Activated CD8-positive, alpha-beta T cell treated with anti-CD3 and anti-CD28 coated beads for 36 hours (primary cell): ENCODE results near the gene MED26. TPM values are rescaled to one million over a fixed set of nuclear protein-coding genes. Genes with fewer than 3 reads are reported as not detected.
A peak's percentile ranks its signal among the peaks of the same experiment; 100 is the strongest.

Experiments
- ATAC-seq: fragments of 200-7000 bp; cut with Tn5 transposase; one replicate; pipeline ENCODE4 v1.10.0; 2021; ENCODE audit warnings: mild to moderate bottlenecking, moderate library complexity
- CTCF ChIA-PET: fragments of 350-600 bp; sonication (Branson Sonifier 250); formaldehyde crosslinking; loops from one replicate; lab custom pipeline; 2021; ENCODE audit warnings: antibody characterized with exemption; lab: Charles Lee
- POLR2A ChIA-PET: fragments of 350-600 bp; sonication (Branson Sonifier 250); formaldehyde crosslinking; loops from one replicate; lab custom pipeline; 2021; ENCODE audit warnings: antibody characterized with exemption; lab: Charles Lee
- DNase-seq: peaks from one replicate; pipeline ENCODE4 v3.0.0-alpha.2; 2020
- H3K27ac Mint-ChIP-seq: one replicate; pipeline ENCODE4 v1.8.0; 2021; ENCODE audit warnings: mild to moderate bottlenecking, mixed read lengths
- H3K27me3 Mint-ChIP-seq: one replicate; pipeline ENCODE4 v1.8.0; 2021; ENCODE audit warnings: mixed read lengths
- H3K36me3 Mint-ChIP-seq: one replicate; pipeline ENCODE4 v1.8.0; 2021; ENCODE audit warnings: low read depth, mixed read lengths
- H3K4me1 Mint-ChIP-seq: one replicate; pipeline ENCODE4 v1.8.0; 2021; ENCODE audit warnings: low read depth, mixed read lengths
- H3K4me3 Mint-ChIP-seq: one replicate; pipeline ENCODE4 v1.8.0; 2021; ENCODE audit warnings: mild to moderate bottlenecking, moderate library complexity, mixed read lengths
- H3K9me3 Mint-ChIP-seq: one replicate; pipeline ENCODE4 v1.8.0; 2021; ENCODE audit warnings: mixed read lengths
- intact Hi-C: fragments of 100-400 bp; cut with micrococcal nuclease; formaldehyde crosslinking; loops from one replicate; pipeline ENCODE4 v1.10.0; 2022
- total RNA-seq, 2 experiments: library from RNA; stranded (reverse); gene quantifications; one replicate each; pipeline ENCODE4 v1.2.3, GENCODE V29; 2021
- TF ChIP-seq, protein P1 (sequence below): fragments of 200-600 bp; IDR thresholded peaks from one replicate; pipeline ENCODE4 v1.8.0; 2022; ENCODE audit warnings: antibody characterized with exemption, mild to moderate bottlenecking

MED26 gene
- total RNA-seq, 2 experiments from 2014 or later = 14.2 to 19.3 TPM

DNA sequence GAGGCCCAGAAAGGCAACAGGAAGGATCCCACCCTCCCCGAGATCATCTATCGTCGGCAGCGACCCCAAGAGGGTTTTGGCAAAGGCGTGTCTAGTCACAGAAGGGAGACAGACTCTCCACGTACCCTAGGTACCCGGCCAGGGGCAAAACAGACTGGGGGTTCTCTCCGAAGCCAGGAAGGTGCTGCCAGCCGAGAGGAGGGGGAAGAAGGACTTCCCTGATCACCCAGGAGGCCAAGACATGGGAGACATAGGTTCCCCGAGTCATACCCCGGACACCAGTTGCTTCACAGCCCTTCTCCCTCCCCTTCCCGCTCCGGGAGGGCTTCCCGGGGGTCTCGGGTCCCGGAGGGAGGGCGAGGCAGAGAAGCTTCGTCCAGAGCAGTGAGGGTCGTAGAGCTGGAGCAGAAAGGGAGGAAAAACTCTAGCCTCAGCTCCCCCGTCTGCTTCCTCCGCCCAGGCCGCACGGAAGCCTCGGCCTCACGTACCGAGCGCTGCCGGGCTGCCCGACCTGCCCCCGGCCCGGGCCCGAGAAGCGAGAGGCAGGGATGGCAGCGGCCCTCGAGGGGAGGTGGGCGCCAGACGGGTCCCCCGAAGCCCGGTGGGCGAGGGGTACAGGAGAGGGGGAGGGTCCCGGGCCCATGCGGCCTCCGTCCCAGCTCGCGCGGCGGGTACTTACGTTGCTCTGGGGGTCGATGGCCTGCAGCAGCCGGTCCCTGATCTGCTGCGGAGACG lies 644 bp downstream of the MED26 start:
- POLR2A ChIA-PET = interaction anchor here (0.6 to 6.6 kb wide), 16 partner anchors 11 to 104 kb away, joined by 3 to 93 read pairs (median 6); partner anchors contain the start of genes CHERP, SLC35E1, SMIM7 and TMEM38A
- ATAC-seq (no peak), DNase-seq (peak; percentile 49)
- Mint-ChIP-seq H3K27me3 (no peaks in the 10 kb centered on the region), H3K9me3 (no peaks in the 10 kb centered on the region), H3K4me1 (peaks cover 47% of the 10 kb centered on the region), H3K36me3 (peaks cover 48% of the 10 kb centered on the region), H3K27ac (peak overlapping the region; percentile 91), H3K4me3 (peak overlapping the region; percentile 93)
- TF ChIP-seq, protein P1, sequence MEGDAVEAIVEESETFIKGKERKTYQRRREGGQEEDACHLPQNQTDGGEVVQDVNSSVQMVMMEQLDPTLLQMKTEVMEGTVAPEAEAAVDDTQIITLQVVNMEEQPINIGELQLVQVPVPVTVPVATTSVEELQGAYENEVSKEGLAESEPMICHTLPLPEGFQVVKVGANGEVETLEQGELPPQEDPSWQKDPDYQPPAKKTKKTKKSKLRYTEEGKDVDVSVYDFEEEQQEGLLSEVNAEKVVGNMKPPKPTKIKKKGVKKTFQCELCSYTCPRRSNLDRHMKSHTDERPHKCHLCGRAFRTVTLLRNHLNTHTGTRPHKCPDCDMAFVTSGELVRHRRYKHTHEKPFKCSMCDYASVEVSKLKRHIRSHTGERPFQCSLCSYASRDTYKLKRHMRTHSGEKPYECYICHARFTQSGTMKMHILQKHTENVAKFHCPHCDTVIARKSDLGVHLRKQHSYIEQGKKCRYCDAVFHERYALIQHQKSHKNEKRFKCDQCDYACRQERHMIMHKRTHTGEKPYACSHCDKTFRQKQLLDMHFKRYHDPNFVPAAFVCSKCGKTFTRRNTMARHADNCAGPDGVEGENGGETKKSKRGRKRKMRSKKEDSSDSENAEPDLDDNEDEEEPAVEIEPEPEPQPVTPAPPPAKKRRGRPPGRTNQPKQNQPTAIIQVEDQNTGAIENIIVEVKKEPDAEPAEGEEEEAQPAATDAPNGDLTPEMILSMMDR = no peak
- intact Hi-C loops = loop anchor here (2.0 kb wide), 1 partner anchor 39 kb away; no protein-coding TSS in a partner anchor
- CTCF ChIA-PET = interaction anchor here (0.9 to 1.5 kb wide), 3 partner anchors 11 to 43 kb away, joined by 3 read pairs; no protein-coding TSS in a partner anchor

DNA sequence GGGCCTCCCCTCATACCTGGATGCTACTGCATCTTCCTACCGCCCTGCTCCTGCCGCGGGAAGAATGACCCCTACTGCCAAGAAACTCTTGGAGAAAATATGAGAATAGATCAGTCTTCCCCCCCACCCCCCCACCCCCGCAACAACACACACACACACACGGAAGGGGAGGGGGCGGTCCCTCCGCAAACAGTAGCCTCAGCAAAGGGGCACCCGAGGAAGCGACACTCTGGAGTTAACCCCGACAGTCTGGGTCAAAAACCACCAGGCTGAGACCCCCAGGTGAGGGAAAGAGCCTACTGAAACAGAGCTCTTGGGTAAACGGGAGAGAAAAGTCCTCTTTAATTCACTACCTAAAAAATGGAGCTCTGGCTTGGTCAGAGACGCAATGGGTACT lies 1.2 kb downstream of the MED26 start:
- peak; percentile 52 for DNase-seq
- ChIA-PET POLR2A (interaction anchor here (0.6 to 6.6 kb wide), 16 partner anchors 10 to 104 kb away, joined by 3 to 93 read pairs (median 6); partner anchors contain the start of genes CHERP, SLC35E1, SMIM7 and TMEM38A), CTCF (interaction anchor here (1.0 to 1.5 kb wide), 3 partner anchors 10 to 37 kb away, joined by 3 read pairs; no protein-coding TSS in a partner anchor)

DNA sequence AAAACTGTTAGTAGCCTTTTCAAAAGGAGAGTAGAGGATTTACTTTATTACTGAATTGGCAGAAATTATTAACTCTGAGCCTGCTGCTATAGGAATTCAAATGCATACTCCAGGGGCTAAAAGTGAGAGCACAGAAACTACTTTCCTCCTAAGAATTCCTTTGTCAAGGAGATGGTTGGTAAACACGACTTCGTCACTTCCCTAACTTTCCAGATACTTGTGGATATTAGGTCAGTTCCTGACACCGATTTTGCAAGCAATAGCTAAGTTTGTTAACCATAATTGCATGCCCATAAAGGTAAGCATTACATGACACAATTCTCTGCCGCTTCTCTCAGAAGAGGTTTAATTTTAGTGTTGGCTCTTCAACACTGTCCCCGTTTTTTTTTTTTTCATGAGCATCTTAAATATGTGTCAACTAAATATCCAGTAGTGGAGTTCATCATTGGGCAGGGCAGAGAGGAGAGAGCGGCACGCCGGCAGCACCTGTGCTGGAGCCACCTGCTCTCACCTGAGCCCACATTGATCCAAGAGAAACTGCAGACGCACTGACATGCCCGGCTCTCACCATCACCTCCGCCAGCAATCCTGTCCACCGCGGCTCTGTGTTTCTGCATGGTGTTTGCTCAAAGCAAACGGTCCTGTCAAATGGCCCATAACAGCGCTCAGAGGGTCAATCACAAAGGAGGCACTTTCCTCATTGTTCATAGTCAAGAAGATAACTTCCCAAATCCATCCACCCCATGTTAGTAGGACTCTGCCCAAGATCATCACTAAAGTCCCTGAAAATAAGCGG lies 2.6 kb downstream of the MED26 start:
- Mint-ChIP-seq H3K27ac (no peak overlapping the region), H3K27me3 (no peaks in the 10 kb centered on the region), H3K9me3 (no peaks in the 10 kb centered on the region), H3K4me3 (peak overlapping the region; percentile 6), H3K4me1 (peaks cover 59% of the 10 kb centered on the region), H3K36me3 (peaks cover 37% of the 10 kb centered on the region)
- intact Hi-C loops = no loop called here
- POLR2A ChIA-PET = interaction anchor here (1.0 to 6.6 kb wide), 6 partner anchors 9 to 84 kb away, joined by 3 to 93 read pairs (median 31); partner anchors contain the start of genes CHERP, SMIM7 and TMEM38A
- TF ChIP-seq, protein P1 = no peak
- no peak for ATAC-seq
- no peak for DNase-seq
- CTCF ChIA-PET = interaction anchor here (0.8 to 1.2 kb wide), 2 partner anchors 41 to 51 kb away, joined by 3 read pairs; no protein-coding TSS in a partner anchor

More for the DNA sequence above, 1.2 kb downstream of the MED26 start:
- no peaks in the 10 kb centered on the region for H3K9me3 Mint-ChIP-seq
- H3K27me3 Mint-ChIP-seq = no peaks in the 10 kb centered on the region
- TF ChIP-seq, protein P1 = no peak
- H3K4me1 Mint-ChIP-seq = peaks cover 49% of the 10 kb centered on the region
- H3K4me3 Mint-ChIP-seq = peak overlapping the region; percentile 93
- intact Hi-C loops = loop anchor here (2.0 kb wide), 1 partner anchor 38 kb away; no protein-coding TSS in a partner anchor
- peaks cover 44% of the 10 kb centered on the region for H3K36me3 Mint-ChIP-seq
- peak overlapping the region; percentile 91 for H3K27ac Mint-ChIP-seq
- no peak for ATAC-seq

DNA sequence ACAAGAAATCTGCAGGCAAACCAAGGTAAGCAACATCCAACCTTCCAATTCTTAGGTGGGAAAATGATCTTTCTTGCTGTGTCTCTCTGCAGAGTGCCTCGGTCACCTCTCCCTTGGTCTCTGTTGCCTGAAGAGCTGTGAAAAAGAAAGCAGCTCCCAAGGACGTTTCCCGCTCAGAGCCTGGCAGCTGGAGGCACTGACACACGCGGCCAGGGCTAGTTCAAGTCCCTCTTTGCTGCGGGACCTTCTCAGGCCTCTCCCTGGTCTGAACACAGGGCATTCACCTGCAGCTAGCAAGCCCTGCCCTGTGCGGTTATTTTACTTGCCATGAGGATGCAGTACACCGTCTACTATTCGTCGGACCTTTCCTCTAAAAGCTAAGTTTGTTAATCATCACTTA lies 3.8 kb downstream of the MED26 start:
- intact Hi-C loops = no loop called here
- Mint-ChIP-seq H3K9me3 (no peaks in the 10 kb centered on the region), H3K4me3 (no peak overlapping the region), H3K4me1 (peaks cover 65% of the 10 kb centered on the region), H3K27me3 (no peaks in the 10 kb centered on the region), H3K27ac (no peak overlapping the region), H3K36me3 (peaks cover 35% of the 10 kb centered on the region)
- DNase-seq (no peak), ATAC-seq (no peak)
- CTCF ChIA-PET = interaction anchor here (0.8 to 1.2 kb wide), 2 partner anchors 40 to 50 kb away, joined by 3 read pairs; no protein-coding TSS in a partner anchor
- TF ChIP-seq, protein P1 = no peak
- POLR2A ChIA-PET = interaction anchor here (1.3 to 6.6 kb wide), 3 partner anchors 8 to 37 kb away, joined by 5 to 93 read pairs (median 40); no protein-coding TSS in a partner anchor
